ENCODE data around the gene KCND2.

KCND2 gene

DNA sequence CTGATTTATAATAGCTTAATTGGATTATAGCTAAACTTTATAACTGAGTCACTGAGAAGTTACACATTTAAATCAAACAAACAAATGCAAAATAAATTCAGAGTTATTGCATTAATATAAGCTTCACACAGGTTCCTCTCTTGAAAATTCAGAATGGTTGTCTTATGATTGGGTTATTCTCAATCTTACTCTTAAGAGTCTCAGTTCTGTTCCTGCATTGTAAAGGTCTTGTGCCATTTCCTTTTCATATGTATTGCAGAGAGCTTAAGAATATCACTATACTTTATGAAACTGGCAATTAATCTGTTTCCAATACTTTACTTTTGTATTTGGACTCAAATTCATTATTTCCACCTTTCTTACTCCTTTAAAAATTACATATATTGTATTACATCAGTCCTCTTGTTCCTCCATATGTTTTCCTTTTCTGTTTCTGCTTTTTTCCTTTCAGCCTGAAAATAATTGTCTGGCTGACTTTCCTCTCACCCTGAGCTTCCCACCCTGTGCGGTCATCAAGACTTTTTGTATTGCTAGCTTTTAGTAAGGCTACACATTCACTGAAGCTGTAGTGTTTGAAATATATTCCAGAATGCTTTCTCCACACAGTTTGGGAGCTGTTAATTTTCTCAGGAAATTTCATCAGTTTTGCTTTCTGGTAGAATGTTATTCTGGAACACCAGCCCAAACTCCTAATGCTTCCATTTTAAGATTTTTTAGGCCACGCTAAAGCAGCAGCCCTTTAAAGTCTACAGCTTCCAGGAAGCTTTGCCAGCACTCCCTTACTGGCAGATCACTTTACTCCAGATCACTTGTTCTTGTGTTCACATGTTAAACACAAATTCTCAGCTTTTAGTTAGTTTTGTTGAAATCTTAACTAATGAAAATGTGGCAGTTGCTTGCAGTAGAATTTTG is 139.4 kb downstream of the KCND2 start:
- no peak for DNase-seq

DNA sequence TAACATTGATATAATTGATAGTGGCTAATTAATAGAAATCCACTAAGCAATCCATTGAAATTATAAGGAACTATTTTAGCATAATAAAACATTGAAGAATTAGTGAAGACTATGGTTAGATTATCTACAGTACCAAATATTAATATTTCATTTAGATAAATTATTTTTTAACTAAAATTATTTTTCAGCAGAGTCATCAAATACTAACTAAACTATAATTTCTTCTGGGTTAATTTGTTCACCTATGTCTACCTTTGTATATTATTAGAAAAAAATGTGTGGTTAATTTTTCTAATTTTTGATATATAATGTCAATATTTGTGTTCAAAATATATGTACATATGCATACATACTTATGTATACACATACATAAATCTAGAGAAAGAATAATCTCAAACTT is 140.2 kb downstream of the KCND2 start:
- DNase-seq = no peak

DNA sequence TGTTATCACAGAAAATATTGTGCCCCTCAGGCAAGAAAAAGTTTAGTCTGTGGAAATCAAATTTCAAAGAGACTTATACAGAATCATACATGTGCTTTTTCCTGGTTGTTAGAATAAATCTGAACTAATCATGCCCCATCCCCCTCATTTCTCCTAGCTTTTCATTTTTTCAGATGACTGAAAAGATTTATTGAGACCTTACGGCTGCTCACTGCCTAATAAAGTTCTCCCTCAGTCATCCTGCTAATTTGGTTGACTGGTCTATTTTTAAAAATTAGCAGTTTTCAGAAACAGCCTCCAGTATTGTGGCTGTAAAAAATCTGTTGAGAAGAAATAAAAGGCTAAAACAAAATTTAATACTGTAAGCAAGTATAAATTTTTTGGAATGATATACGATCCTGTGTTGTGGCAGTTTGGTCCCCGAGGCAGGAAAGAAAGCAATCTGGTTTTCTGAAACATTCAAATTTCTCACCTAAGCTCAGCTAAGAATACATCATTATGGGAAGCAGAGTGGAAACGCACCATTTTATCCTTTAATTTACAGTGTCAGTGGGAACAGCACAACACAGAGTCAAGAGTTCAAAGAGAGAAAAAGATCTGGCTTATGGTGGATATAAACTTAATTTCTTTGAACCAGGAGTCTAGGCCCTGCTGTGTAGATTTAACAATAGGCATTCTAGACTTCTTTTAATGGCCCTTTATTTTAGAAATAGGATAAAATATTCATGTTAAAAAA is 144.4 kb downstream of the KCND2 start:
- no peak for DNase-seq

DNA sequence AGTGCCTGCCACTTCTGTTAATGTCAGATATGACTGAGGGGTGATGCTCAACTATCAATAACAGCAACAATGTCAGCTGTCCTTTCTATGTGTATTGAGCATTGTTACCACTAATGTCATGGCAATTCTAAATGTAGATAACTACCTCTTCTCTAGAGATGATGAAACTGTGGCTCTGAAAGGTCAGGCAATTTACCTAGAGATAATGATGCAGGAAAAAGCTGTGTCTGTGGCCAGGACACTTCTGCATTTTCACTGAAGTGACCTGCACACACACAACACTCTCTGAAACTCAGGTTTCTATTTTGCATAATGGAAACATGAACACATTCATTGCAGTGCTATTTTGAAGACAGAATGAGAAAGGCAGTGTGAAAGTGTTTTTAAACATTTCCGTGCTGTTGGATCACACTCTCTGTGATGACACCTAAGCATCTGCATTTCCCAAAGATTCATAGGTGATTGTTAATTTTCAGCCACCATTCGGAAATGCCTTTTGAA is 148.2 kb downstream of the KCND2 start:
- DNase-seq = no peak

DNA sequence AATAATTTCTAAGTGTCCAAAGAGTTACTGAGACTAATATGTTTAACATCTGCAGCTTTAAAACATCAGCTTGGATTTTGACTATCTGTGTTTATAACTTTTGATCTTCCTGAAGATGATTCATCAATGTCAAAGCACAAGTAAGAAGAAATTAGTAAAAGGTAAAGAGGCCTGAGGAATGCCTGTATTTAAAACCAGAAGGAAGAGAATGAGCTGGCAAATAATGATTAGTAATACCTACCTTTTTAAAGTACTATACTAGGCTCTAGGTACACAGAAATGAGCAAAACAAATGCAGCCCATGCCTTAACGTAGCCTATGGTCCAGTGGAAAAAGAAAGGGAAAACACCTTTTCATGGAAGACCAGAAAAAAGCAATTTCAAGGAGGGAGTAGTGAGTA is 158.0 kb downstream of the KCND2 start:
- no peak for DNase-seq

DNA sequence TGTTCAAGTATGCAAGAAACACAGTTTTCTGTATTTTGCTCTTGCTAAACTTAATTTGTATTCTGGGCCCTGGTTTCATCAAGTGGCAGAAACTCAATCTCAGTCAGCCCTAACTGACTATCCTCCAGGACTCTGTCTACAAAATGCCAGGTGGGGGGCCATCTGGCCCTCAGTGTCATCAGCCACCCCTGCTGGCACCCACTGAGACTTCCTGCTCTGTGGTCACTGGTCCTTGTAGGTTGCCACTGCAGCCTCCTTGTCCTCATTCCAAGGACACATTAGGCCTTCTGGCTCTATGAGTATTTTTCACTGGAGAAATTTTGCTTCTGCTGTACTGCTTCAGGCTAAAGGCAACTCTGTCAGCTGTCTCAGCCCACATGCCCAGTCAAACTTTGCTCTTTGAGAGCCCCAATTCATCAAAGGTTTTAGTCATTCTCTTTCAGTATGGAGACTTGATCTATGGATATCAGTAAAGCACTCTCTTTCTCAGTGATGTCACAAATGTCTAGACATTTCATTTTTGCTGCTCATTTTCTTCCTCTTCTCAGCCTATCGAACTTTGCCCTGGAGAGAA is 163.6 kb downstream of the KCND2 start:
- no peak for DNase-seq

DNA sequence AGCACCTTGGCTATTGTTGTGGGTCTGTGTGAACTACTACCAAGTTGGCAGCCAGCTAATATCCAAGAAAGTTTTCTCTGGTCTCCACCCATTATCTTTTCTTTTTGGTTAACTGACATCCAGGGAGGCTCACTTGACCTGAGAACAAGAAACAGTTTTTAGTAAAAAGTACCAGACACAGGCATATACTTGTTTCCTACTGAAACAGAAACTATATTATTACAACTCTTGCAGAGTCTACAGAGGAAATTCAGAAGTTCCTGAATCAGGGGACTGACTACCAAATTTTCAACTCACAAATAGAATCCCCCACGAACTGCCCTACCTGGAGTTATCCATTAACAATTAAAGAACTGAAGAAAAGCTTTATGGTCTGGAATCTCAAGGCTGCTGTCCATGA is 168.9 kb downstream of the KCND2 start:
- DNase-seq = no peak

DNA sequence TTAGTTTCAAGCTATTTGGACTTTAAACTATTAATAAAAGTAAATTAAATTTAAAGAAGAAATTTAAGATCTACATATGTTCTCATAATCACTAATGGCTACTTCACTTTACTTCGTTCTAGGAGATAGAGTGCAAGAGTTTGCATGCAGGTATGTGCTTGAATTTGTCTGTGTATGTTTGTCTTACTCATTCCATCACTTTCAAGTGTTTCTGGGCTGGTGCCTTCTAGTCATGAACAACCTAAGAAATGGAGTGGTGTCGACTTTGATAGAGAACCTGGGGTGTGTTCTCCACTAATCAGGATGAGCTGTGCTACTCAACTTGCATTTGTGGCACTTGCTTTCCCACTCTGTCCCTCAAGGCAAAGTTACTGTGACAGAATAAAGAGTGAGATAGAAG is 169.9 kb downstream of the KCND2 start:
- DNase-seq = no peak

DNA sequence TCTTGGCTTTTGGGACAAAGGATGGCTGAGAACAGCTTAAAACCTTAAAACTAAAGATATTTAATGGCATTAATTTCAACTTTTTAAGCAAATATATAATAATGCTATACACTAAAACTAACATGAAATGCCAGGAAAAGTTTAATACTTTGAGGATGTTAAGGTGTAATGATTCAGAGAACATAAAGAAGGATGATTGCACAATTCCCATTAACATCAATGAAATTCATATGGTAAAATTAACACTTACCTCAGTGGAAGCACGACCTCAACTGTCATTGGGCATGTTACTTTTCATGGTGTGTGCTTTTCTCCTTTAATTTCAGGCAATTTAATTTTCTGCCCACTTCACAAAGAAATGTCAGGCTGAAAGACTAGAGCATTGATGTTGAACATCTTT is 171.7 kb downstream of the KCND2 start:
- DNase-seq = no peak

DNA sequence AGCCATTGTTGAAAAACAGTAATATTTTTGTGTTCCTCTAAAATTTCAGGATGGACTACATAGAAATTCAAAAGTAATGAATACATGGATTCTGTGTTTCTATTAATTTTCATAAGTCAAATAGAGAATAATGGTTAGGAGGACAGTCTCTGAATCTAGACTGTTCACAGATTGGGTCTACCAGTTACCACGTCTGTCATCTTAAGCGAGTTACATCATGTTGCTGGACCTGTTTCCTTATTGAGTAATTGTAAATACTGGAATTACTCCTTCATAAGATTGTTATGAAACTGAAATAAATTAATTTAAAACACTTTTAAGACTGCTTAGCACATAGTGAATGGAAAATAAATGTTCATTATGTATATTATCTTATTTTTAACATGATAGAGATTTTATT is 172.3 kb downstream of the KCND2 start:
- DNase-seq = no peak

DNA sequence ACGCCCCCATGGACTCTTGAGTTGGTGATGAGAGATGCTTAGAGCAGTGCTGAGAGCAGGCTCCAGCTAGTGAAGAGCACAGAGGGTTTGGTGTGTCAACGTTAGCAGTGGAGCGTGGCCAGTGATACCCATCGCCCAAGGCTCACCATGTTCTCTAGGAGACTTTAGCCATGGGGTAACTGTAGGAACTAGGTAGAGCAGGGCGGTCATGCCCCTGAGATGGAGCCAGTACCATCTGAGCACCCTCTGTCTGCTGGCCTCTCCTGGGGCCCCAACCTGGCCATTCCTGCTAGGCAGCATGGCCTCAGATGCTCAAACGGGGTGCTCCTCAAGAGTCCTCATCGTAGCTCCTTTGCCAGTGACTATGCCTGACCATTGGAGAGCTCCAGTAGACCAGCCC is 179.7 kb downstream of the KCND2 start:
- DNase-seq = no peak

DNA sequence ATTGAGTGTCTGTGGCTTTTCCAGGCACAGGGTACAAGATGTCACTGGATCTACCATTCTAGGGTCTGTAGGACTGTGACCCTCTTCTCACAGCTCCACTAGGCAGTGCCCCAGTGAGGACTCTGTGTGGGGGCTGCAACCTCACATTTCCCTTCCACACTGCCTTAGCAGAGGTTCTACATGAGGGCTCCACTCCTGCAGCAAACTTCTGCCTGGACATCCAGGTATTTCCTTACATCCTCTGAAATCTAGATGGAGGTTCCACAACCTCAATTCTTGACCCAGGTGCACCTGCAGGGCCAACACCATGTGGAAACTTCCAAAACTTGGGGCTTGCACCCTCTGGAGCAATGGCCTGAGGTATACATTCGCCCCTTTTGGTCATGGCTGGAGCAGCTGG is 183.7 kb downstream of the KCND2 start:
- DNase-seq = no peak

DNA sequence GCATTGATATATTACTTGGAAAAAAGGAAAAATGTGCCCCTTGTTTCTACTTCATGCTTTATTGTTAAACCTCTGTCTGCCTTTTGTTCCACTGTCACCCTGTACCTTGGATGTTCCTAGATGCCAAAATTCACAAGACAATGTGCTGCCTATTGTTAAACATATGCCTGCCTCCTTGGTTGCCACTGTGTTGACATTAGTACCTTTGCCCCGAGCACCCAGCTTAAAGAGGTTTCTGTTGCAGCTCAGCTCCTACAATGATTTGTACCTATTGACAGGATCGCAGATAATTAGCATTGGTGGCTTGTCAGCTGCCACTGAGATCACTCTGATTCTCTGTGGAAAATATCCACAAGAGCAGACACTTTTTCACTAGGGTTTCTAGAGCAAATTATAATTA is 188.0 kb downstream of the KCND2 start:
- DNase-seq = no peak

DNA sequence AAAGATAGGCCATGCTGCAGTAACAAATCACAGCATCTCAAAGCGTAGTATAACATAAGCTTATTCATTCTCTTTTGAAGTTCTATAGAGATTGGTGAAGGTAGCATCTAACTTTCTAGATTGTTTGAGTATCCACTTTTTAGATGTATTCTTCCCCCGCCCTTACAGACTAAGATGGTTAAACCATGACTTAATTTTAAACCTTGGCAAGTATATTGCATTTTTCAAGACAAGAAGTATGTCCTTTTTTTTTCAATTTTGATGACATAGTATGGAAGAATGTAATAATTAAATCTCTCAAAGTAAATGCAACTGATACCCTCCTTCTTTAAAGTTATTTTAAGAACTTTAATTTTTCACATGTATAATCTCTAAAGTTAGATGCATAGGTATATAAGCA is 190.0 kb downstream of the KCND2 start:
- DNase-seq = no peak

DNA sequence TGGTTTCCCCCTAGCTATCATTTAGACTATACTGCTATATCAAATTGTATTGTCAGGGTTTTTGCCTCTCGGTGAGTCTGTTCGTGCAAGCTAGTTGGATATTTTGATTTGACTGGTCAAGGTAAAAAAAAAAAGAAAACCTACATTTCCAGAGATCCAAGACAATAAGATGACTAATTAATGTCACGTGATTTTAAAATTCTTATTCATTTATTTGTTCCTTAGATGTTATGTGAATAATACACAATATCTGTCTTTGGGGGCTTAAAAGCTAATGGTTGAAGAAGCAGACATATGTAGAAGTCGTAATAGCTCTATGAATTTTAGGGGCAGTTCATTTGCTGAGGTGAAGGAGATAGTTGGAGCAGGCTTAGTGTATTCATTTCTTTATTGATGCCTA is 191.1 kb downstream of the KCND2 start:
- DNase-seq = no peak

DNA sequence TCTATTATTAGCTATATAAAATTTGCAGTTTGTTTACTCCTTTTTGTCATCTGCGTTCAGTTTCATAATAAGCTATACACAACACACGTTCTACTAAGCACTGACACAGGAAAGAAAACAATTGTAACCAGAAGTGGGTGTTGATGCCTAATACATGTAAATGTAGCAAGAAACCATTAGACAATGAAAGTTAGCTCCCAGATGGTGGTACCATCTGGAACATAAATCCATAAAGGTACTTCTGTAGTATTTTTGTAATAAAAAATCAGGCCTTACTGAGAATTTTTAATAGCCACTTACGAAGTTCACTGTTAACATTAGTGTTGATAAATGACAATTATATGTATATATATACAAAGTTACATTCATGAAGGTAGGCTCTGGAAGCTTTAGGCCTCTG is 194.7 kb downstream of the KCND2 start:
- no peak for DNase-seq

DNA sequence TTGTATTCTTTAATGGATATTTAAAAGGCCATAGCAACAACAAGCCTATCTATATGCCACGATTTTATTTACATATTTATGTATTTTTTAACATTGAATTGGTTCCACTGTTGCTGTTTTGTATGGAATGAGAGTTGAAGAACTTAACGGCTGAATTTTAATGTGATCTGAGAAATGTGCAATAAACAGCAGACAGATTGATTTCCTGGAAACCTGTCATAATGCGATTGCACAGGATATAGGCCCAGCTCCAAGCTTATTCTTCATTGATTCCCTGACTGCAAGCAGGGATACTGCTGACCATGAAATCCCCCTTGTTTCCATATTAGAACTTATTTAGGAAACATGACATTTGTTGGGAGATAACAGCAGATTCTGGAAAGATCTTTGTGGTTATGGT is 195.6 kb downstream of the KCND2 start:
- no peak for DNase-seq

DNA sequence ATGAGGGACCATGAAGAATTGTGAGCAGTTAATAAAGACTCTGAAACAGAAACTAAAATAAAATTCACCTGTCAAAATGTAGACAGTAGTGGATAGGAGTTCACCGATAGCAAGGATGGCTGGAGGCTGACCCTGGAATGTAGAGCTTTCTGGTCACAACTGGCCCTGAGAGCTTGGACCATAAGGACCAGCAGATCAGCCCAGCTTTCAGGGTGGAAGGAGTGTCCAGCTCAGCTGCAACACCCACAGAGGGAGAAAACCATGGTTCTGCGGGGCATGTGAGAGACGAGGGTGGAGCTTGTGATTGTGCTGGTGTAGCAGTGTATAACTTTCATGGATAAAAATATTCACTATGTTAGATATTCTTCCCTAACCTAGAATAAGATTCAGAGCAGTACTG is 199.9 kb downstream of the KCND2 start:
- no peak for DNase-seq

DNA sequence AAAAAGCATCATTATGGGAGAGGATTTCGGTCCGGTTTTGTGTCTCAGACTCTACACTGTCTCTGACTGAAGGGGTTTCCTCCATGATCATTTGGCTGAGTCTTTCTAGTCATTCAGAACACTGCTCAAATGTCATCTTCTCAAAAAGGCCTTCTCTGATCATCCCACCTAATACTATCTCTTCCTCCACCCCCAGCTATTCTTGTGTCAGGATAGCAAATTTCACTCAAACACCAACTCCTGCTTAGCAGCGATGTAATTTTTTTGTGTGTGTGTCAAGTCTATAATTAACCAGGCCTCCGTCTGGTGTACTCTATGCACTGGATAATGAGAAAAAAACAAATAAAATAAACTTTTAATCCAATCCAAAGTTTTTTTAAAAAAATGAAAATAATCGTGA is 200.4 kb downstream of the KCND2 start:
- no peak for DNase-seq

DNA sequence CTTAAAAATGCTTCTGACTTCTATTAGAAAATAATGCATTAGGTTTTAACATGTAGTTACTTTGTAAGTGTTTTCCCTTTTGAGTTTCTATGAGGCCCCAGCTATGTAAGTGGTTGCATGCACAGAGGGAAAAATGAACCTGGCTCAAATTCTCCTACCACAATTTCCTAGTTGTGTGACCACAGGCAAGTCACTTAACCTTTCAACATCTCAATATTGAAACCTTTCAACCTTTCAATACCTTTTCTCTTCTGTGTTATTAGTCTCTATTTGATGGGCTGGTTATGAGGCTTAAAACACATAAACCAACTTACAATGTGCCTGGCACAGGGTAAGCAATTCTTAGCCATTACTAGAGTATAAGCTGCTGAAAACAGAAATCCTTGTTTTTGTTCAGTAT is 203.0 kb downstream of the KCND2 start:
- no peak for DNase-seq

DNA sequence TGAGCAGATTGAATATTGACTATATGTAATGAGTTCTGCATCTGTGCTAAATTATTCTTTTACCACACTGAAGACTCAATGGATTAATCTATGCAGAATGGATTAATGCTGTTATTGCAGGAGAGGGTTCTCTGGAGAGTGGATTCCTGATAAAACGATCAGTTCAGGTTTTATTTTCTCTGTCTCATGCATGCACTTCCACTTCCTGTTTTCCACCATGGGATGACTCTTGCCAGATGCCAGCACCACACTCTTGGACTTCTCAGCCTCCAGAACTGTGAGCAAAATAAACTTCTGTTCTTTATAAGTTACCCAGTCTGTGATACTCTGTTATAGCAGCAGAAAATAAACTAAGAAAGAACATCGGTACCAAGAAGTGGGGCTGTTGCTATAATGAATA is 207.5 kb downstream of the KCND2 start:
- no peak for DNase-seq

DNA sequence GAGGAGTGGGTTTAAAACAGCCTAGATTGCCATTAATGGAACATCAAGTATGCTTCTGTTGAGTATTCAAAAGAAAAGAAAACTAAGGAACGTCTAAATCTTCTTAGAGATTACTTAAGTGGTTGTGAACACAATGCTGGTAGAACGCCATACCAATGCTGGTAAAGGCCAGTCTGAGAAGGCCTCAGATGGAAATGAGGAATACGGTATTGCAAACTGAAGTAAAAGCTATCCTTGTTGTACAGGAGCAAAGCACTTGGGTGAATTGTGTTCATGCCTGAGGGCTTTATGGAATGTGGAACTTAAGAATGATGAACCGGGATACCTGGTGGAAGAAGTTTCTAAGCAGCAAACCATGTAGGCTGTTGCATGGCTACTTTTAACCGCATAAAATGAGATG is 208.0 kb downstream of the KCND2 start:
- DNase-seq = no peak

DNA sequence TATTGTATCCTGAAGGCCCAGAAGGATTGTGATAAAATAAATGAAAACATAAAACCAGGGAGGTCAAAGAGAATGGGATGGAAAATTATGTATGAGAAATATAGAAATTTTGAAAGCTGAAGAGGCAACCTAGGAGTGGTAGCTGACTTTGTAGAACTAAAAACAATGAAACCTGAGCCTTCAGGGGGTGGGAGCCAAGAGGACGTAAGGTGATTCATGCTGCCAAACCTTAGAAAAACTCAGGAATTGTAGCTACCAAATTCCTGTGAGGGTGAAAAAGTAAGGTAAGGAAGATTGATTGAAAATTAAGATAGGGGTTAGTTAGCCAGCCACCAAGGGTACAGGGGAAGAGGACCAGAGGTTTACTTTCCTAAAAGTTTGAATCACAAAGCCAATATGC is 213.2 kb downstream of the KCND2 start:
- DNase-seq = no peak

DNA sequence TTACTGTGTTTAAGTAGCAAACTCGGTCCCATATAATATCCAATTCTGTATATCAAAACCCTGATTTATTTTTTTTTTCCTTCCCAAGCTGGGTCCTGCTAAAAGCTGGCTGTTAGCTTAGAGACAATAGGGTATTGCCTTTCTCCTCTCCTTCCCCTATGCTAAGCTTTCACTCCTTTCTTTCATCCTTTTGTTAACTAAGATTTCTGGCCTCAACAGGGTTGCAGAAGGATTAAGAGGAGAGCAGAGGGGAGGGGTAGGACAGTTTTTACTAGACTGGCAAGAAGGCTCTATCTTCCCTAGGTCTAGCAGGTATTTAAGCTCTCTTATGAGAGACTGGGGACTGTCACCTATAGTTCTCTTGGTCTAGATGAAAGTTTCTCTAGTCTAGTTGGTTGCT is 229.2 kb downstream of the KCND2 start:
- no peak for DNase-seq
